AG10803 (cell line): ENCODE results near the gene LGALS9C.
"Not testable (repeated sequence)": the region's sequence is repeated elsewhere in the genome, so short reads cannot be mapped to it uniquely, and the experiment has no call there.

Source experiments
- DNase-seq: peaks from one replicate; pipeline ENCODE4 v3.0.0; 2010; ENCODE audit warnings: low read depth
- H3K4me3 ChIP-seq: 2 replicates; pipeline ENCODE4 v1.5.1; 2011; ENCODE audit warnings: mild to moderate bottlenecking, low read length, control low read depth
- CTCF ChIP-seq: conservative IDR thresholded peaks from 2 replicates; pipeline ENCODE4 v1.5.1; 2011; ENCODE audit warnings: mild to moderate bottlenecking, low read length, control low read depth, inconsistent platforms

LGALS9C gene

GRCh38 chr17:18476508-18477308 lies at the start of gene LGALS9C:
Gene LGALS9C, plus strand, starts transcription at chr17:18476789. Its CDS starts 66 bp downstream, at chr17:18476855.
- DNase-seq, result peak; percentile 13

GRCh38 chr17:18432206-18432605 lies 44.4 kb upstream of the LGALS9C start:
- not testable (repeated sequence) for DNase-seq, H3K4me3 ChIP-seq

More at GRCh38 chr17:18476508-18477308, at the start of gene LGALS9C:
- not testable (repeated sequence) for H3K4me3 ChIP-seq

- not testable (repeated sequence) for DNase-seq
These were observed 37.1 kb upstream of the LGALS9C start for GRCh38 chr17:18439465-18439870.

GRCh38 chr17:18442093-18442492 lies 34.5 kb upstream of the LGALS9C start:
- TF ChIP-seq CTCF, result peak; percentile 34
- not testable (repeated sequence) for H3K4me3 ChIP-seq, DNase-seq

More at GRCh38 chr17:18439465-18439870, 37.1 kb upstream of the LGALS9C start:
- H3K4me3 ChIP-seq, result not testable (repeated sequence)

GRCh38 chr17:18442532-18442931 lies 34.1 kb upstream of the LGALS9C start:
- DNase-seq, H3K4me3 ChIP-seq: not testable (repeated sequence)

GRCh38 chr17:18447476-18448205 lies 28.9 kb upstream of the LGALS9C start:
- not testable (repeated sequence) for DNase-seq, H3K4me3 ChIP-seq

GRCh38 chr17:18448311-18448710 lies 28.3 kb upstream of the LGALS9C start:
- not testable (repeated sequence) for H3K4me3 ChIP-seq, DNase-seq

- not testable (repeated sequence) for H3K4me3 ChIP-seq, DNase-seq
These were observed 26.8 kb upstream of the LGALS9C start for GRCh38 chr17:18449833-18450232.

GRCh38 chr17:18450998-18451397 lies 25.6 kb upstream of the LGALS9C start:
- DNase-seq, result not testable (repeated sequence)

GRCh38 chr17:18451969-18452368 lies 24.6 kb upstream of the LGALS9C start:
- not testable (repeated sequence) for DNase-seq, H3K4me3 ChIP-seq

More at GRCh38 chr17:18450998-18451397, 25.6 kb upstream of the LGALS9C start:
- H3K4me3 ChIP-seq, result not testable (repeated sequence)

GRCh38 chr17:18459035-18459434 lies 17.6 kb upstream of the LGALS9C start:
- DNase-seq, result peak; percentile 74
- H3K4me3 ChIP-seq, result not testable (repeated sequence)

- H3K4me3 ChIP-seq, result not testable (repeated sequence)
- DNase-seq, result peak; percentile 67
These were observed 12.6 kb upstream of the LGALS9C start for GRCh38 chr17:18463831-18464502.

- not testable (repeated sequence) for DNase-seq, H3K4me3 ChIP-seq
These were observed 10.2 kb upstream of the LGALS9C start for GRCh38 chr17:18466250-18466983.

- H3K4me3 ChIP-seq, DNase-seq: not testable (repeated sequence)
These were observed 9.6 kb upstream of the LGALS9C start for GRCh38 chr17:18467001-18467400.

GRCh38 chr17:18468472-18469171 lies 8.0 kb upstream of the LGALS9C start:
- not testable (repeated sequence) for H3K4me3 ChIP-seq, DNase-seq

- H3K4me3 ChIP-seq, result not testable (repeated sequence)
These were observed 6.8 kb upstream of the LGALS9C start for GRCh38 chr17:18469837-18470236.

GRCh38 chr17:18470345-18470930 lies 6.2 kb upstream of the LGALS9C start:
- H3K4me3 ChIP-seq, DNase-seq: not testable (repeated sequence)

More at GRCh38 chr17:18469837-18470236, 6.8 kb upstream of the LGALS9C start:
- not testable (repeated sequence) for DNase-seq
